HG03571 (cell line): ENCODE measurements around the gene ANKDD1A.

Experiments
- ATAC-seq: cut with Tn5 transposase; IDR thresholded peaks from one replicate; pipeline ENCODE4 v1.9.1; 2021; ENCODE audit not compliant: unreplicated experiment

The ANKDD1A gene

GRCh38 chr15:64960153-64960552 lies 48.5 kb downstream of the ANKDD1A start:
- no peak for ATAC-seq

GRCh38 chr15:64961013-64961412 lies 49.3 kb downstream of the ANKDD1A start:
- no peak for ATAC-seq

- ATAC-seq, result no peak
Measured at GRCh38 chr15:64969401-64969800, 57.7 kb downstream of the ANKDD1A start.

- no peak for ATAC-seq
Measured at GRCh38 chr15:64970698-64971097, 59.0 kb downstream of the ANKDD1A start.

GRCh38 chr15:64975390-64975789 lies 63.7 kb downstream of the ANKDD1A start:
- no peak for ATAC-seq

GRCh38 chr15:64979252-64979710 lies 67.6 kb downstream of the ANKDD1A start:
- ATAC-seq, result no peak

- ATAC-seq, result no peak
Measured at GRCh38 chr15:64981812-64982431, 70.2 kb downstream of the ANKDD1A start.

- ATAC-seq, result no peak
Measured at GRCh38 chr15:64982472-64982871, 70.8 kb downstream of the ANKDD1A start.

- ATAC-seq, result no peak
Measured at GRCh38 chr15:64985366-64986033, 73.8 kb downstream of the ANKDD1A start.

- no peak for ATAC-seq
Measured at GRCh38 chr15:64987136-64987535, 75.4 kb downstream of the ANKDD1A start.

- peak; percentile 93 for ATAC-seq
Measured at GRCh38 chr15:64989416-64990167, 77.9 kb downstream of the ANKDD1A start, which contains the start of gene SPG21. TSS of gene SPG21 (minus strand) at chr15:64989914. CDS start at chr15:64983569, 6,345 bp downstream.

- ATAC-seq, result no peak
Measured at GRCh38 chr15:64990168-64990470, 78.4 kb downstream of the ANKDD1A start.

- no peak for ATAC-seq
Measured at GRCh38 chr15:64991536-64992135, 79.9 kb downstream of the ANKDD1A start.

GRCh38 chr15:64993290-64993689 lies 81.6 kb downstream of the ANKDD1A start:
- no peak for ATAC-seq

GRCh38 chr15:64997066-64997465 lies 85.4 kb downstream of the ANKDD1A start:
- ATAC-seq, result no peak

- no peak for ATAC-seq
Measured at GRCh38 chr15:64997745-64998375, 86.2 kb downstream of the ANKDD1A start.

- ATAC-seq, result no peak
Measured at GRCh38 chr15:65004993-65005392, 93.3 kb downstream of the ANKDD1A start.

GRCh38 chr15:65006876-65007275 lies 95.2 kb downstream of the ANKDD1A start:
- ATAC-seq, result no peak
